Caco-2 (cell line): ENCODE data around the gene ST6GALNAC2. TPM values are rescaled to one million over a fixed set of nuclear protein-coding genes. Genes with fewer than 3 reads are reported as not detected.

ENCODE experiments used
- BruUV-seq: library from RNA; stranded (reverse); fragments of 400-500 nt; replicated peaks from 2 replicates; lab custom pipeline; 2021; lab: Mats Ljungman, UMichigan
- CTCF ChIA-PET: fragments of 300-600 bp; sonication (Branson Sonifier 250); formaldehyde crosslinking; loops from one replicate; lab custom pipeline; 2022; ENCODE audit warnings: antibody characterized with exemption; lab: Charles Lee
- POLR2A ChIA-PET: fragments of 300-600 bp; sonication (Branson Sonifier 250); formaldehyde crosslinking; loops from one replicate; lab custom pipeline; 2022; ENCODE audit warnings: antibody characterized with exemption; lab: Charles Lee
- DNase-seq, 2 experiments: peaks; one replicate each; pipeline versions ENCODE4 v3.0.0 to v3.0.0-alpha.2; 2020 to 2022
- H3K27me3 ChIP-seq: replicated peaks from 2 replicates; pipeline ENCODE4 v1.6.0; 2011; ENCODE audit warnings: low read length; ENCODE audit not compliant: control insufficient read depth, insufficient read depth
- H3K36me3 ChIP-seq: 2 replicates; pipeline ENCODE4 v1.5.1; 2011; ENCODE audit warnings: low read length; ENCODE audit not compliant: control insufficient read depth, insufficient read depth
- H3K4me1 ChIP-seq: fragments of 250-450 bp; sonication (Bioruptor Pico); 2 replicates; pipeline ENCODE4 v1.5.1; 2020; ENCODE audit warnings: mild to moderate bottlenecking
- H3K4me3 ChIP-seq: 2 replicates; pipeline ENCODE4 v1.5.1; 2011; ENCODE audit warnings: low read depth, mild to moderate bottlenecking, control low read depth, low read length
- H3K9me3 ChIP-seq: fragments of 250-450 bp; sonication (Bioruptor Pico); 2 replicates; pipeline ENCODE4 v1.5.1; 2020; ENCODE audit warnings: mild to moderate bottlenecking, moderate library complexity
- H3K27ac Mint-ChIP-seq: one replicate; pipeline ENCODE4 v1.8.0; 2022; ENCODE audit warnings: mixed read lengths; ENCODE audit not compliant: unreplicated experiment
- H3K27me3 Mint-ChIP-seq: one replicate; pipeline ENCODE4 v1.8.0; 2022; ENCODE audit warnings: mixed read lengths; ENCODE audit not compliant: insufficient read depth, unreplicated experiment
- H3K36me3 Mint-ChIP-seq: one replicate; pipeline ENCODE4 v1.8.0; 2022; ENCODE audit warnings: mild to moderate bottlenecking, mixed read lengths; ENCODE audit not compliant: insufficient read depth, unreplicated experiment
- H3K4me1 Mint-ChIP-seq: one replicate; pipeline ENCODE4 v1.8.0; 2022; ENCODE audit warnings: low read depth, mixed read lengths; ENCODE audit not compliant: unreplicated experiment
- H3K4me3 Mint-ChIP-seq: one replicate; pipeline ENCODE4 v1.8.0; 2022; ENCODE audit warnings: mild to moderate bottlenecking, moderate library complexity, mixed read lengths; ENCODE audit not compliant: unreplicated experiment
- H3K9me3 Mint-ChIP-seq: one replicate; pipeline ENCODE4 v1.8.0; 2022; ENCODE audit warnings: mixed read lengths; ENCODE audit not compliant: unreplicated experiment
- intact Hi-C: fragments of 100-400 bp; cut with micrococcal nuclease; formaldehyde crosslinking; loops from one replicate; pipeline ENCODE4 v1.10.0; 2022; ENCODE audit not compliant: unreplicated experiment
- total RNA-seq: library from RNA; stranded (reverse); gene quantifications from 2 replicates; pipeline ENCODE4 v1.2.3, GENCODE V29; 2022
- TF ChIP-seq, protein P1 (sequence below), 2 experiments: fragments of 200-600 bp in 1 of 2; IDR thresholded peaks; 1 replicate in 1 of 2; 2 replicates in 1 of 2; pipeline versions ENCODE4 v1.5.1 to v1.8.0; 2011 to 2022; ENCODE audit warnings: antibody characterized with exemption in 1 of 2, control low read depth in 1 of 2, inconsistent platforms in 1 of 2, low read depth in 1 of 2, low read length in 1 of 2, mild to moderate bottlenecking in 1 of 2, moderate library complexity in 1 of 2; ENCODE audit not compliant: insufficient read depth in 1 of 2, severe bottlenecking in 1 of 2, unreplicated experiment in 1 of 2

The ST6GALNAC2 gene
- total RNA-seq, 1 experiment from 2014 or later = 0.77 TPM

DNA sequence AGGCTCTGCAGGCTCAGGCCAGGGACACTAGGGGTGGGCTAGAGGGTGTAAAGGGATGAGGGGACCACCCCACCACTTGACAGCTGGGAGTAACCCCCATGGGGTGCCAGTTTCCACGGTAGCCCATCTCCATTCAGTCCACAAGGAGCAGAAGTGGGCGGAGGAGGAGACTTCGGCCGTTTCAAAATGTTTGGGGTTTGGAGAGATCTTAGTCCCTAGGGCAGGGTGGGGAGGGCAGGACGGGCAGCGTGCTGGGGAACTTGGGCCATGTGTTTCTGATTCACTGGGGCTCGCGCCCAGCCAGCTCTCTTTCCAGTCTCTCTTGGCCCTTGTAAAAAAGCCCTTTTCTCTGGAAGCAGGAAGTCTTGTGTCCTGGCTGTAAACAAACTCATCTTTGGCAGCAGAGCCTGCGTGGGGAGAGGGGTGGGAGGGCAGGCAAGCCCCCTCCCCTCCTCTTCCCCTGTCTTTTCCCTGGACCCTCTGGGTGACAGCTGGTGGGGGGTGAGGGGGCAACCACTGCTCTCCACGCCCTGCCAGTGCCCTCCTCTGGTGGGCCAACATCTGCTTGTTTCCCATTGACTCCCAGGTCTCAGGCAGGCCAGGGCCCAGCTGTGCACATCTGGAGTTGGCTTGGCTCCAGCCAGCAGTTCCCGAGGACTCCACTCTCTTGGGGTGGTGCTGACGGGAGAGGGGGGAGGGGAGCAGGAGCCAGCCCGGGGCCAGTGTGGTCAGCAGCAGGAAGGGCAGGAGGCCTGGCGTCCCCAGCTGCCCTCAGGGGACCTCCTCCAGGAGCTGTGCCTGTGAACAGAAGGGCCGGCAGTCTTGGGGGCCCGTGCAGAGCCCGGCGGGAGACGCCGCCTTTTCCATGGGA is 56.2 kb downstream of the ST6GALNAC2 start:
- peaks cover 24% of the 10 kb centered on the region for H3K4me1 ChIP-seq
- H3K4me3 ChIP-seq = no peak overlapping the region
- H3K9me3 ChIP-seq = no peaks in the 10 kb centered on the region
- Mint-ChIP-seq H3K4me3 (no peak overlapping the region), H3K27ac (peak overlapping the region; percentile 3), H3K9me3 (no peaks in the 10 kb centered on the region), H3K36me3 (no peaks in the 10 kb centered on the region), H3K4me1 (peaks cover 15% of the 10 kb centered on the region), H3K27me3 (no peaks in the 10 kb centered on the region)
- ChIA-PET CTCF (interaction anchor here (0.7 kb wide), 1 partner anchor 98 kb away, joined by 3 read pairs; no protein-coding TSS in a partner anchor), POLR2A (interaction anchor here (1.2 kb wide), 1 partner anchor 28 kb away, joined by 4 read pairs; no protein-coding TSS in a partner anchor)
- TF ChIP-seq, protein P1, sequence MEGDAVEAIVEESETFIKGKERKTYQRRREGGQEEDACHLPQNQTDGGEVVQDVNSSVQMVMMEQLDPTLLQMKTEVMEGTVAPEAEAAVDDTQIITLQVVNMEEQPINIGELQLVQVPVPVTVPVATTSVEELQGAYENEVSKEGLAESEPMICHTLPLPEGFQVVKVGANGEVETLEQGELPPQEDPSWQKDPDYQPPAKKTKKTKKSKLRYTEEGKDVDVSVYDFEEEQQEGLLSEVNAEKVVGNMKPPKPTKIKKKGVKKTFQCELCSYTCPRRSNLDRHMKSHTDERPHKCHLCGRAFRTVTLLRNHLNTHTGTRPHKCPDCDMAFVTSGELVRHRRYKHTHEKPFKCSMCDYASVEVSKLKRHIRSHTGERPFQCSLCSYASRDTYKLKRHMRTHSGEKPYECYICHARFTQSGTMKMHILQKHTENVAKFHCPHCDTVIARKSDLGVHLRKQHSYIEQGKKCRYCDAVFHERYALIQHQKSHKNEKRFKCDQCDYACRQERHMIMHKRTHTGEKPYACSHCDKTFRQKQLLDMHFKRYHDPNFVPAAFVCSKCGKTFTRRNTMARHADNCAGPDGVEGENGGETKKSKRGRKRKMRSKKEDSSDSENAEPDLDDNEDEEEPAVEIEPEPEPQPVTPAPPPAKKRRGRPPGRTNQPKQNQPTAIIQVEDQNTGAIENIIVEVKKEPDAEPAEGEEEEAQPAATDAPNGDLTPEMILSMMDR (IDR thresholded peaks at IDR 0.05; ENCODE audit: insufficient read depth in 1 of 2, low read depth in 1 of 2, low read length in 1 of 2, severe bottlenecking in 1 of 2, unreplicated experiment in 1 of 2) = no peak
- no TSS peak for BruUV-seq
- H3K36me3 ChIP-seq = no peaks in the 10 kb centered on the region
- DNase-seq = no peak
- no peaks in the 10 kb centered on the region for H3K27me3 ChIP-seq
- intact Hi-C loops = no loop called here

DNA sequence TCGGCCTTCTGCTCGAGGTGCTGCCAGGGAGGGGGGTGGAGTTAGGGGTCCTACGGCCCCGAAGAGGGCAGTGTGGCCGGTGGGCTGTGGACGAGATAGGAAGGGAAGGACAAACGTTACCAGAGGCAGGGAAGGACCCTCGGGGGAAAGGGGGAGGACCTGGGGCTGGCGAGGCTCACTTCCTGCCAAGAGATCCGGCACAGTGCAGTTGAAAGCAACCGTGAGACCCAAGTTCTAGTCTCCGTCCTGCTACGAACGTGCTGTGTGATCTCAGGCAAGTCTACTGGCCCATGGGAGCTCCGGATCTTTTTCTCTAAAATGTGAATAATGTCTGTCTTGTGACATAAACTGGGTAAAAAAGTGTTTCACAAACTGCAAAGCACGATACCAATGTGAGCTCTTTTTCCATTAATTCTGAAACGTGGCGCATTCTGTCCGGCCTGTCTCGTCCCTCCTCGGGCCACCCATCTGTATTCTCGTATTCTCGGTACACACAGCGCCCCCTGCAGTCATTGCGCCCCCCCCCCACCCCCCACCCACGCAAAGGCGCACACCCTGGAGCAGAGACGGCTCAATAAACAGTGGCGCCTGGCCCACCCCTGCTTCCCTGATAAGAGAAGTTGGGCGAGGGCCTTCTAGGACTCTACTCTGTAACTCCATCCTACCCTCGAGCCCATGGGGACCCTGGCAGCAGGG is 57.0 kb downstream of the ST6GALNAC2 start:
- Histone ChIP-seq H3K27me3 (no peaks in the 10 kb centered on the region), H3K4me3 (no peak overlapping the region), H3K9me3 (no peaks in the 10 kb centered on the region), H3K36me3 (no peaks in the 10 kb centered on the region), H3K4me1 (peaks cover 24% of the 10 kb centered on the region)
- TF ChIP-seq, protein P1 (IDR thresholded peaks at IDR 0.05; ENCODE audit: insufficient read depth in 1 of 2, low read depth in 1 of 2, low read length in 1 of 2, severe bottlenecking in 1 of 2, unreplicated experiment in 1 of 2) = no peak
- H3K4me3 Mint-ChIP-seq = no peak overlapping the region
- H3K27me3 Mint-ChIP-seq = no peaks in the 10 kb centered on the region
- H3K4me1 Mint-ChIP-seq = peaks cover 15% of the 10 kb centered on the region
- H3K27ac Mint-ChIP-seq = no peak overlapping the region
- intact Hi-C loops = no loop called here
- no peaks in the 10 kb centered on the region for H3K9me3 Mint-ChIP-seq
- ChIA-PET POLR2A (interaction anchor here (1.2 kb wide), 1 partner anchor 29 kb away, joined by 4 read pairs; no protein-coding TSS in a partner anchor), CTCF (interaction anchor here (0.6 to 0.7 kb wide), 3 partner anchors 99 to 982 kb away, joined by 3 to 8 read pairs (median 4); no protein-coding TSS in a partner anchor)
- H3K36me3 Mint-ChIP-seq = no peaks in the 10 kb centered on the region
- no peak for DNase-seq
- BruUV-seq = no TSS peak

DNA sequence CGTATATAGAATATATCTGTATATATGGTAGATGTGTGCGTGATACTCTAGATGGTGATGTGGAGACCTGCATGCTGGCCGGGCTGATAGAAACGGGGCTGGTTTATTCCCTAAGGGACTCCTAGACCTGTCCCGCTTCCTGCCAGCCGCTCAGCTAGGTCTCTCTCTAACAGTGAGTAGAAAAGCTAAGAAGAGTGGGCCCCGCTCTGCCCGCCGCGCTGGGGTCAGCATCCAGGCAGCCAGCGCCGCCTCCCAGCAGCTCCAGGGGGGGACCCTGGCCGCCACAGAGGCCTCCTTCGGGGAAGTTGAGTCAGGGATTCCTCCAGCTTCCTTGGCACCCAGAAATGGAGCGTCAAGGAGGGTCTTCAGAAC is 57.5 kb downstream of the ST6GALNAC2 start:
- intact Hi-C loops = no loop called here
- Mint-ChIP-seq H3K9me3 (no peaks in the 10 kb centered on the region), H3K4me1 (peaks cover 15% of the 10 kb centered on the region), H3K27ac (no peak overlapping the region), H3K36me3 (no peaks in the 10 kb centered on the region), H3K4me3 (no peak overlapping the region), H3K27me3 (no peaks in the 10 kb centered on the region)
- DNase-seq = no peak
- Histone ChIP-seq H3K36me3 (no peaks in the 10 kb centered on the region), H3K4me1 (peaks cover 21% of the 10 kb centered on the region), H3K27me3 (no peaks in the 10 kb centered on the region), H3K9me3 (no peaks in the 10 kb centered on the region), H3K4me3 (no peak overlapping the region)
- TF ChIP-seq, protein P1 (IDR thresholded peaks at IDR 0.05; ENCODE audit: insufficient read depth in 1 of 2, low read depth in 1 of 2, low read length in 1 of 2, severe bottlenecking in 1 of 2, unreplicated experiment in 1 of 2) = no peak
- no TSS peak for BruUV-seq
- ChIA-PET POLR2A (interaction anchor here (1.2 kb wide), 1 partner anchor 29 kb away, joined by 4 read pairs; no protein-coding TSS in a partner anchor), CTCF (interaction anchor here (0.6 to 1.2 kb wide), 3 partner anchors 13 to 982 kb away, joined by 4 to 8 read pairs (median 4); no protein-coding TSS in a partner anchor)
